ENCODE results near the gene NT5C.

Gene NT5C

DNA sequence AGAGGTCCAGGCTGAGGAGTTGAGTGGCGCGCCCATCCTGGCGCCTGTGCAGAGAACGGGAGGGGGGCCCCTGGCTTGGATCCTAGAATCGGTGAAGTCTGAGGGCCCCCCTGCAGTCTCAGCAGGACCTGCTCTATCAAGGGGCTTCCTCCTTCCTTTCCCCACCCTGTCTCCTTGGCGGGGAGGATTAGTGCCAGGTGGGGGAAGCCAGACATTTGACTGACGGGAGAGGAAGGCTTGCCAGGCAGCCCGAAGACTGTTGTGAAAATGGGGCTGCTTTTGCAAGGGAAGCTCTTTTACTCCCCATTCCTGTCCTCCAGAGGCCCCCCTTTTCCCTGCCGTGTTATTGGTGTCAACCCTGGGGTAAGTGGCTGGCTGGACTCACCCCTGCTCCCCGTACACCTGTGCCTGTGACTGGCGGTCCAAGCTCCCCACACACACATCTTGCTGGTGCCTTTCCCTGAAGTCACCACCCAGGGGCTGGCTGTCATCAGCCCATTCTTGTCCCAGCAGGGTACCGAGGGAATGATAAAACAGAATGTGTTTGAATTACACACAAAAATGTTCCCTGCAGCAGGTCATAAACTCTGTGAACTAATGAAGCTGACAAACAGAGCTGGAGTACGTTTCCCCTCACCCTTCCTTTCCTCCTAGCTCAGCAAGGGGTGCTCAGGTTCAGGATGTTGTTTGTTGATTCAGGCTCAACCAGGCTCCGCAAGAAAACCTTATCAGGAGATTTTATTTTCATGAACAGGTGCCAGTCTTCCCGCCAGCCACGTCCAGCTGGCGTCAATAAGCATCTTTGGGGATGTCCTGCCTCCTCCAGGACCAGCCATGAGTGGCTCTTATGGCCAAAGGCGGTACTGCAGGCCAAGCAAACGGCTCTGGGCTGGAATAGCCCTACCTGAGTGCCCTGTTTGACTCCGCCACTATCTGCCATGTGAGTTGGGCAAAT lies 26.1 kb downstream of the NT5C start (continued):
- TF ChIP-seq YY2 (tag by site-specific recombination; IDR thresholded peaks at IDR 0.05) = no peak
- TF ChIP-seq ZNF600 (tag by site-specific recombination; IDR thresholded peaks at IDR 0.05) = peak; percentile 86
- 0 out of 2 replicates have a peak, but pooled peaks have one; percentile 5 for TF ChIP-seq ZNF654 (tag by site-specific recombination; IDR thresholded peaks at IDR 0.05; ENCODE audit: low read depth)
- peak; percentile 94 for TF ChIP-seq ZNF423 (tag by site-specific recombination; IDR thresholded peaks at IDR 0.05)
- TF ChIP-seq ZNF629 (tag by site-specific recombination; IDR thresholded peaks at IDR 0.05) = peak; percentile 93
- TF ChIP-seq, protein P1, sequence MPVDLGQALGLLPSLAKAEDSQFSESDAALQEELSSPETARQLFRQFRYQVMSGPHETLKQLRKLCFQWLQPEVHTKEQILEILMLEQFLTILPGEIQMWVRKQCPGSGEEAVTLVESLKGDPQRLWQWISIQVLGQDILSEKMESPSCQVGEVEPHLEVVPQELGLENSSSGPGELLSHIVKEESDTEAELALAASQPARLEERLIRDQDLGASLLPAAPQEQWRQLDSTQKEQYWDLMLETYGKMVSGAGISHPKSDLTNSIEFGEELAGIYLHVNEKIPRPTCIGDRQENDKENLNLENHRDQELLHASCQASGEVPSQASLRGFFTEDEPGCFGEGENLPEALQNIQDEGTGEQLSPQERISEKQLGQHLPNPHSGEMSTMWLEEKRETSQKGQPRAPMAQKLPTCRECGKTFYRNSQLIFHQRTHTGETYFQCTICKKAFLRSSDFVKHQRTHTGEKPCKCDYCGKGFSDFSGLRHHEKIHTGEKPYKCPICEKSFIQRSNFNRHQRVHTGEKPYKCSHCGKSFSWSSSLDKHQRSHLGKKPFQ (tag by site-specific recombination; IDR thresholded peaks at IDR 0.05) = peak; percentile 92
- TF ChIP-seq, protein P2, sequence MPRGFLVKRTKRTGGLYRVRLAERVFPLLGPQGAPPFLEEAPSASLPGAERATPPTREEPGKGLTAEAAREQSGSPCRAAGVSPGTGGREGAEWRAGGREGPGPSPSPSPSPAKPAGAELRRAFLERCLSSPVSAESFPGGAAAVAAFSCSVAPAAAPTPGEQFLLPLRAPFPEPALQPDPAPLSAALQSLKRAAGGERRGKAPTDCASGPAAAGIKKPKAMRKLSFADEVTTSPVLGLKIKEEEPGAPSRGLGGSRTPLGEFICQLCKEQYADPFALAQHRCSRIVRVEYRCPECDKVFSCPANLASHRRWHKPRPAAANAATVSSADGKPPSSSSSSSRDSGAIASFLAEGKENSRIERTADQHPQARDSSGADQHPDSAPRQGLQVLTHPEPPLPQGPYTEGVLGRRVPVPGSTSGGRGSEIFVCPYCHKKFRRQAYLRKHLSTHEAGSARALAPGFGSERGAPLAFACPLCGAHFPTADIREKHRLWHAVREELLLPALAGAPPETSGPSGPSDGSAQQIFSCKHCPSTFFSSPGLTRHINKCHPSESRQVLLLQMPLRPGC (tag by site-specific recombination; IDR thresholded peaks at IDR 0.05) = peak; percentile 79
- TF ChIP-seq ZNF324 (tag by site-specific recombination; IDR thresholded peaks at IDR 0.05) = peak; percentile 90; the same call in 1 of the 2 replicates
- peak; percentile 94 for TF ChIP-seq ZSCAN16 (tag by site-specific recombination; IDR thresholded peaks at IDR 0.05)
- TF ChIP-seq, protein P3, sequence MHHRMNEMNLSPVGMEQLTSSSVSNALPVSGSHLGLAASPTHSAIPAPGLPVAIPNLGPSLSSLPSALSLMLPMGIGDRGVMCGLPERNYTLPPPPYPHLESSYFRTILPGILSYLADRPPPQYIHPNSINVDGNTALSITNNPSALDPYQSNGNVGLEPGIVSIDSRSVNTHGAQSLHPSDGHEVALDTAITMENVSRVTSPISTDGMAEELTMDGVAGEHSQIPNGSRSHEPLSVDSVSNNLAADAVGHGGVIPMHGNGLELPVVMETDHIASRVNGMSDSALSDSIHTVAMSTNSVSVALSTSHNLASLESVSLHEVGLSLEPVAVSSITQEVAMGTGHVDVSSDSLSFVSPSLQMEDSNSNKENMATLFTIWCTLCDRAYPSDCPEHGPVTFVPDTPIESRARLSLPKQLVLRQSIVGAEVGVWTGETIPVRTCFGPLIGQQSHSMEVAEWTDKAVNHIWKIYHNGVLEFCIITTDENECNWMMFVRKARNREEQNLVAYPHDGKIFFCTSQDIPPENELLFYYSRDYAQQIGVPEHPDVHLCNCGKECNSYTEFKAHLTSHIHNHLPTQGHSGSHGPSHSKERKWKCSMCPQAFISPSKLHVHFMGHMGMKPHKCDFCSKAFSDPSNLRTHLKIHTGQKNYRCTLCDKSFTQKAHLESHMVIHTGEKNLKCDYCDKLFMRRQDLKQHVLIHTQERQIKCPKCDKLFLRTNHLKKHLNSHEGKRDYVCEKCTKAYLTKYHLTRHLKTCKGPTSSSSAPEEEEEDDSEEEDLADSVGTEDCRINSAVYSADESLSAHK (tag by site-specific recombination; IDR thresholded peaks at IDR 0.05) = peak; percentile 89
- TF ChIP-seq ZNF114 (tag by site-specific recombination; IDR thresholded peaks at IDR 0.05) = no peak
- TF ChIP-seq ZBTB8A (tag by site-specific recombination; IDR thresholded peaks at IDR 0.05) = peak; percentile 91
- TF ChIP-seq FEZF1 (tag by site-specific recombination; IDR thresholded peaks at IDR 0.05) = peak; percentile 96
- peak; percentile 71 for TF ChIP-seq ZBTB17 (tag by site-specific recombination; IDR thresholded peaks at IDR 0.05)
- peak; percentile 99 for TF ChIP-seq ZNF843 (tag by site-specific recombination; IDR thresholded peaks at IDR 0.05)
- TF ChIP-seq, protein P4, sequence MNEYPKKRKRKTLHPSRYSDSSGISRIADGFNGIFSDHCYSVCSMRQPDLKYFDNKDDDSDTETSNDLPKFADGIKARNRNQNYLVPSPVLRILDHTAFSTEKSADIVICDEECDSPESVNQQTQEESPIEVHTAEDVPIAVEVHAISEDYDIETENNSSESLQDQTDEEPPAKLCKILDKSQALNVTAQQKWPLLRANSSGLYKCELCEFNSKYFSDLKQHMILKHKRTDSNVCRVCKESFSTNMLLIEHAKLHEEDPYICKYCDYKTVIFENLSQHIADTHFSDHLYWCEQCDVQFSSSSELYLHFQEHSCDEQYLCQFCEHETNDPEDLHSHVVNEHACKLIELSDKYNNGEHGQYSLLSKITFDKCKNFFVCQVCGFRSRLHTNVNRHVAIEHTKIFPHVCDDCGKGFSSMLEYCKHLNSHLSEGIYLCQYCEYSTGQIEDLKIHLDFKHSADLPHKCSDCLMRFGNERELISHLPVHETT (tag by site-specific recombination; IDR thresholded peaks at IDR 0.05) = peak; percentile 81
- peak; percentile 67 for TF ChIP-seq ZNF596 (tag by site-specific recombination; IDR thresholded peaks at IDR 0.05)
- TF ChIP-seq MZF1 (tag by site-specific recombination; IDR thresholded peaks at IDR 0.05; ENCODE audit: borderline replicate concordance) = peak; percentile 87
- TF ChIP-seq ZNF664 (tag by site-specific recombination; IDR thresholded peaks at IDR 0.05) = peak; percentile 71
- TF ChIP-seq OSR2 (tag by site-specific recombination; IDR thresholded peaks at IDR 0.05) = peak; percentile 93
- TF ChIP-seq, protein P5, sequence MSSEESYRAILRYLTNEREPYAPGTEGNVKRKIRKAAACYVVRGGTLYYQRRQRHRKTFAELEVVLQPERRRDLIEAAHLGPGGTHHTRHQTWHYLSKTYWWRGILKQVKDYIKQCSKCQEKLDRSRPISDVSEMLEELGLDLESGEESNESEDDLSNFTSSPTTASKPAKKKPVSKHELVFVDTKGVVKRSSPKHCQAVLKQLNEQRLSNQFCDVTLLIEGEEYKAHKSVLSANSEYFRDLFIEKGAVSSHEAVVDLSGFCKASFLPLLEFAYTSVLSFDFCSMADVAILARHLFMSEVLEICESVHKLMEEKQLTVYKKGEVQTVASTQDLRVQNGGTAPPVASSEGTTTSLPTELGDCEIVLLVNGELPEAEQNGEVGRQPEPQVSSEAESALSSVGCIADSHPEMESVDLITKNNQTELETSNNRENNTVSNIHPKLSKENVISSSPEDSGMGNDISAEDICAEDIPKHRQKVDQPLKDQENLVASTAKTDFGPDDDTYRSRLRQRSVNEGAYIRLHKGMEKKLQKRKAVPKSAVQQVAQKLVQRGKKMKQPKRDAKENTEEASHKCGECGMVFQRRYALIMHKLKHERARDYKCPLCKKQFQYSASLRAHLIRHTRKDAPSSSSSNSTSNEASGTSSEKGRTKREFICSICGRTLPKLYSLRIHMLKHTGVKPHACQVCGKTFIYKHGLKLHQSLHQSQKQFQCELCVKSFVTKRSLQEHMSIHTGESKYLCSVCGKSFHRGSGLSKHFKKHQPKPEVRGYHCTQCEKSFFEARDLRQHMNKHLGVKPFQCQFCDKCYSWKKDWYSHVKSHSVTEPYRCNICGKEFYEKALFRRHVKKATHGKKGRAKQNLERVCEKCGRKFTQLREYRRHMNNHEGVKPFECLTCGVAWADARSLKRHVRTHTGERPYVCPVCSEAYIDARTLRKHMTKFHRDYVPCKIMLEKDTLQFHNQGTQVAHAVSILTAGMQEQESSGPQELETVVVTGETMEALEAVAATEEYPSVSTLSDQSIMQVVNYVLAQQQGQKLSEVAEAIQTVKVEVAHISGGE (tag by site-specific recombination; conservative IDR thresholded peaks at IDR 0.05; ENCODE audit: low read depth) = peak; percentile 39
- TF ChIP-seq, protein P6, sequence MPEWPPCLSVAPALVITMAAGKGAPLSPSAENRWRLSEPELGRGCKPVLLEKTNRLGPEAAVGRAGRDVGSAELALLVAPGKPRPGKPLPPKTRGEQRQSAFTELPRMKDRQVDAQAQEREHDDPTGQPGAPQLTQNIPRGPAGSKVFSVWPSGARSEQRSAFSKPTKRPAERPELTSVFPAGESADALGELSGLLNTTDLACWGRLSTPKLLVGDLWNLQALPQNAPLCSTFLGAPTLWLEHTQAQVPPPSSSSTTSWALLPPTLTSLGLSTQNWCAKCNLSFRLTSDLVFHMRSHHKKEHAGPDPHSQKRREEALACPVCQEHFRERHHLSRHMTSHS (tag by site-specific recombination; IDR thresholded peaks at IDR 0.05) = peak; percentile 94
- TF ChIP-seq ZXDB (tag by site-specific recombination; IDR thresholded peaks at IDR 0.05) = peak; percentile 90
- TF ChIP-seq ZNF555 (tag by site-specific recombination; conservative IDR thresholded peaks at IDR 0.05) = no peak
- TF ChIP-seq KLF1 (tag by site-specific recombination; IDR thresholded peaks at IDR 0.05) = no peak
- TF ChIP-seq ZBTB1 (tag by site-specific recombination; IDR thresholded peaks at IDR 0.05) = 0 out of 2 replicates have a peak, but pooled peaks have one; percentile 54
- TF ChIP-seq ZNF558 (tag by site-specific recombination; IDR thresholded peaks at IDR 0.05) = peak; percentile 30; the same call in 1 of the 2 replicates
- no peak for TF ChIP-seq ZNF133 (tag by site-specific recombination; IDR thresholded peaks at IDR 0.05)
- peak; percentile 72 for TF ChIP-seq WT1 (tag by site-specific recombination; IDR thresholded peaks at IDR 0.05)

Measured in HEK293 (cell line).